Cerebellar cortex (tissue), 1 donor: ENCODE measurements around the gene FRMD6.
A peak's percentile ranks its signal among the peaks of the same experiment; 100 is the strongest.

Source experiments
- DNase-seq: peaks from one replicate; pipeline ENCODE4 v3.0.0-alpha.2; 2015; ENCODE audit warnings: low spot score

FRMD6 gene

DNA sequence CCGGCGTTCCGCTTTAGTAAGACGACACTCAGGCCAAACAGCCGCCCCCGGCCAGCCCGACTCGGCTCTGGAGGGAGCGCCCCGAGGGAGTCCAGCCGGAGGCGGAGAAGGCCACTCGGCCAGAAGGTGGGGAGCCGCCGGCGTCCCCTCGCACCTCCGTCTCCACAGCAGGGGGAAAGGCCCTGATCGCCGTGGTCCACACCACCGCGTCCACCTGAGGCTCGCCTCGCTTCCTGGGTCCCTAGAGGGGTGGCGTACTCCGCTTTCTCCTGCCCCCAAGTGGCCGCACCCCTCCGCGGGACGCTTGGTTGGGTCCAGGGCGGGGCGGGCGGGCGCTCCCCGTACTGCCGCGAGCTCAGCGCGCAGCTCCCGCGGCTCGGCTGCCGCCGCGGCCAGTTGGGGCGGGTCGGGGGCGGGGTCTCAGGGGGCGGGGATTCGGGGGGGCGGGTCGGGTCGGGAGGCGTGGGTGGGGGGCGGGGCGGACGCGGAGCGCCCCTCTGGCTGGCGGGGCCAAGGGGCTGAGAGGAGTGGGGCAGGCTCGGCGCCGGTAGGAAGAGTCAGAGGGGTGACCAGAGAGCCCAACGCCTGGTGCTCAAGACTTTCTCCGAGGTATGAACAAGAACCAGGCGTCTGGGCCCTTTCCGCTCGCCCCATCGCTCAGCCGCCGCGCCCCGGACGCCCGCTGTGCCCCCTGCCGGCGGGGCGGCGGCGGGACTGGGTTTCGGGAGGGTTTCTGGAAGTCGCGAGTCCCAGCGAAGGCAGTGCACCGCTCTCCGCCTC lies at the start of gene FRMD6:
Gene FRMD6 (plus strand): TSS at position 523 of the 780 bp plus-strand sequence. CDS start 37,927 bp downstream, outside the sequence.
- peak; percentile 64 for DNase-seq

DNA sequence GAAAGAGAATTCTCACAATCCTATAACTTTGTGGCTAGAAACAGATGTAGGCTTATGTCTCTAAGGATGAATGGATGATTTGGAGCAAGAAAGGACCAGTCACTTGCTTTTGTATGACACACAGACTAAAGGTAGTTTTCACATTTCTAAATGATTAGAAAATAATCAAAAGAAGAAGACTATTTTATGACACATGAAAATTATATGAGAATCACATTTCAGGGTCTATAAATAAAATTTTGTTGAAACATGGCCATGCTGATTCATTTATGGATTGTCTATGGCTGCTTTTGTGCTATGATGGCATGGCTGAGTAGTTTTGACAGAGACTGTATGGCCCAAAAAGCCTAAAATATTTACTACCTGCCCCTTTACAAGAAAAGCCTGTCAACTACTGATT lies 49.4 kb upstream of the FRMD6 start:
- no peak for DNase-seq

DNA sequence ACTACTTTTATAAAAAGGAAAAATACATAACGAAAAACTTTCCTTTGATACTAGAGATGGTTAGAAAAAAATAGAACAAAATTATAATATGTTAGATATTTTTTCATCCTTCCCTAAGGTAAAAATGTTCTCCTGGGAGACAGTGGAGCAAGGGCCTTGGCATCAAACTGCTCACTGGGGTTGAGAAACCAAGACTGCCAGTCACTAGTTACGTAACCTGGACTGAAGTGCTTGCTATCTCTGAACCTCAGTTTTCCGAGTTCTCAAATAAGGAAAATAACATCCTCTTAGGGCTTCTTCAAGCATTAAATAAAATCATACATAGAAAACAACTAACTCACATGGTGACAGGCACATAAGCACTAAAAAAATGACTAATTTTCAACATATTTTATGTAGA lies 48.2 kb upstream of the FRMD6 start:
- no peak for DNase-seq

DNA sequence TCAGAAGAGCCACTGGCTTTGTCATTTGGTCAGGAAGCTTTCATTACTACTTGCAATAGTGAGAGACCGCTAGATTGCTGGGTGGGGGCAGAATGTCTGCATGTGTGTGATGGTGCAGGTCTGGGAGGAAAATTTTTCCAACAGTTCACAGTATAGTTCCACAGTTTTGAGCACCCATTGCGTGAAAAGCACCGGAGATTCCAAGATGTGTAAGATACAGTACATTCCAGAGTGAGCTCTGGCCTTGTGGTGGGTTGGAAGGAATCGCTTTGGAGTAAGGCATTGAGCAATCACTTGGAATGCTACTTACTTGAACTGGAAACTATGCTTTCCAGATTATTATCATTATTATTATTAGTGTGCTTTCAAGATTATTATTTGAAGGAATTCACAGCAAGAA lies 47.6 kb upstream of the FRMD6 start:
- no peak for DNase-seq

DNA sequence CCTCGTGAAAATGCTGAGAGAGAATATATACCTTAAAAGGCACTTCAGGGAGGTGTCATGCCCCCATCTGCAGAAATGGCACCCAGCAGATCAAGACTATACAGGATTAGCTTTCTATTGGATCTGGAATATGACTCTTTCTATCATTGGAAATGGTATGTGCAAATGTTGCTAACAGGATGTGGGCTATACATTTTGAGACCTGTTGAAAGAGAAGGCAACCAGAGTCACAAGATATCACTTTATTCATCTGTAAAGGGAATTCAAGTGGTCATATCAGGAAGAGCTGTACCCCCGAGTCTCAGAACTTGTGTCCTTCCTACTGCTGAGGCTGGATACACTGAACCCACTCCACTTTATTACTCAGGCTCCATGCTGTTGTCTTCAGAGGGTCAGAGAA lies 46.1 kb upstream of the FRMD6 start:
- DNase-seq, result no peak

DNA sequence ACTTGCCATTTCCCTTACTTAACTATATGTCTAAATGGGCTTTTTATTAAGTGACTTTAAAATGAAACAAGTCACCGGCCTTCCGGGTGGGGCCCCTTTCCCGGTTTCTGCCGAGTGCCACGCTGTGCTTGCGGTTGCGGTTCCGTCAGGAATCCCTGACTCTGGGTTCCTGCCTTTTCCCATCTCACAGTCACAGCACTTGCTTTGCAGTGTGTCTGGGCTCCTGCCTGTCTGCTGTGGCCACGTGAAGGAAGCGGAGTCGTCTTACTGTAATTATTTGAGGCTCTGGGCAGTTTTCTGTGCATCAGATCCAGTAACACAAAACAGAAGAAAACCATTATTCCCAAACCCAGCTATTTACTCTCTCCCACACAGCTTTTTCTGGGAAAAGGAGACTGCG lies 44.0 kb upstream of the FRMD6 start:
- no peak for DNase-seq

DNA sequence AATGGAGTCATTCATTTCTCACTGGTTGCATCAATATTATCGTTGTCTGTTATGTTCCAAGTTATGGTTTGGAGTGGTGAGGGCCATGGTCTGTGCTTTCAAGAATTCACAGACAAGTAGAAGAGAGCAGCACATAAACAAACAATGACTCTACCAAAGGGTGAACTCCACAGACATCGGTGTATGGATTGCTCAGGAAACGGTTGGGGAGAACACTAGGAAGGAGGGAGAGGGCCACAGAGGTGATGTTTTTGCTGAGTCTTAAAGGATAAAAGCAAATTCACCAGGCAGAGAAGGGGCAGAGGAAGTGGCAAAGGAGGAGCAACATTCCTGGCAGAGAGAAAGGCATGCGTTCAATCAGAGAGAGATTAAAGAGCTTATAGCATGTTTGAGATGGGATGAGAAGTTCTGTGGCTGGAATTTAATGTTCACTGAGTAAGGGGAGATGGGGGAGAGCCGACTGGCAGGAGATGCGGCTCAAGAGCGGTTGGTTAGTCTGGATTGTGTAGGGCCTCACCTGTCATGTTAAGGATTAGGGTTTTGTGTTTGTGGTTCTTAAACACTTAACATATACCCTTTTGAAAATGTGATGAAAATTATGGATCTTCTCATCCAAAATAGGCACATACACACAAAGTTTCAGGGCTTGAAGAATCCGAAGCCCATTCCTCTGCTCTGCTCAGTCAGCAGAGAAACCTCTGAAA lies 42.3 kb upstream of the FRMD6 start:
- no peak for DNase-seq

DNA sequence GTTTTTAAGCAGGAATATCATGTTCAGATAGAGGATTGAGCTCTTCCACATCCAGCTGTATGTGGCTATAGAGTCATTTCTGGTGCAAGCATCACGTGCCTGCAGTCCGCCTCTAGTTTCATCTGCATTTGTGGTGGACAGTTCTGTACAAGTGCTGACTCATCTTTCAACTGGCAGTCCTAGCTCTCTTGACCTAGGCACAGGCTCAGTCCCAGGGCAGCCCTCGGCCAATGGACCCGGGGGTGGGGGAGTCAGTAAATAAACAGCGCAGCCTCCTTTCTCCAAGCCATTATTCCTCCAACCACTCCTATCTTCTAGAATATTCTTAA lies 41.8 kb upstream of the FRMD6 start:
- DNase-seq, result no peak

DNA sequence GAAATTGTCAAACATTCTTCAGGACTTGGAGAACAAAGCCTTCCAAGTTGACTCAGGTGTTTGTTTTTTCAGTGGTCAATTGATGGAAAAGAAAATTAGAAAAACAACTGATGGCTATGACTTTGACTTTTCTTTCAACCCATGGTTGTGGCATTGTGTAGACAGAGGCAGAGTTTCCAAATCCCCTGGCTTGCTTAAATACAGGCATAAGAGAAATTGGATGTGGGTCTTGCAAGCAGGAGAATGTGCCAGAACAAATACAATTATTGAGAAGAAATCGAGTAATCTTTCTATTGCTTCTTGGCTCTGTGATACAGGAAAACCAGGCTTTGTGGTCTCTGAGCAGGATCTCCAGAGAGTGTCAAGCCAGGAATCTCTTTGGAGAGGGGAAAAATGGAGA lies 40.9 kb upstream of the FRMD6 start:
- DNase-seq, result no peak

DNA sequence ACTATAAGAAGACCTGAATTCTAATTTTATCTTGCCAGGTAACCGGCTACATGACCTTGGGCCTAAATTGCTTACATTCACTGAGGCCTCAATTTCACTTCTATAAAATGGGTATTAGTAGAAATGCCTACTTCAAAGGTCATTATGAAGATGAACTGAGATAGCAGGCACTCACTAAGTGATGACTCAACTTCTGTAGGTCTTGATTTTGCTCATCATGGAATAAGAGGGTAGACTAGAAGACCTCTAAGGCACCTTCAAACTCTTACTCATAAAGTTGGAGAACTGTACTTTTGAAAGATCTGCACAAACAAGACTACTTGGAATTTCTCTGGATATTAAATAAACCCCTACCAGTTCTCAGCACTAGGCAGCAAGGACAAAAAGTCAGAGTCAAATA lies 39.3 kb upstream of the FRMD6 start:
- no peak for DNase-seq

DNA sequence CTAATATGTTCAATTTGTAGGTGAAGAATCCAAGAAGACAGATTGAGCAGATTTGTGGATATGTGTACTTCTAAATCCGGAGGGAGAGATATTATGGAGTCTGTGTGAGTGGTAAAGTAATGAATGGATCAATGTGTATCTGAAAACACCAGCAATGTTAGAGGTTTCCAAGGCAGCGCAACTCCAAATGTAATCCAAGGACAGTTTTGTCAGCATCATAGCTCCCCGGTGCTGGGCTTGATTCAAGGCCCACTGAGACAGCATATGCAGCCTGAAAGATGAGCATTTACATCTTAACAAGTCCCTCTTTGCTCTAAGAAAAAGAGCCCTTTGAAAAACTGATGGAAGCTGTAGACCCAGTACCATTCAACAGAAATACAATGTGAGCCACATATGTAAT lies 38.3 kb upstream of the FRMD6 start:
- peak; percentile 53 for DNase-seq

DNA sequence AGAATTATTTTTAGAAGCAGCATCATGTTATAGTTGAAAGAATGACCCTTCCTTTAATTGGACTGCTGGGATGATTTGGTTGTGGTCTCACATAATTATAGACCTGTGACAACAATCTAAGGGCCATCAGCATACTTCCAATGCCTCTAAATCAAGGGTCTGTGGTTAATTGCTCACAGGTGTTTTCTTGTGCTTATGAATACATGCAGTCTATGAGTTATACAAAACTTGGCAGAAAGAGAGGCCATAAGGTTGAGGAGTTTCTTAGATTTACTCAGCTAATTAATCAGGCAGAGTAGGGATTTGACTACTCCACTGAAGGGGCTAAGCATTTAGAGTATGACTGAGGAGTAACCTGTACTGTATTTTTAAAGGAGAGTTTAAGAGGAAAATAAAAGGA lies 37.0 kb upstream of the FRMD6 start:
- DNase-seq, result no peak

DNA sequence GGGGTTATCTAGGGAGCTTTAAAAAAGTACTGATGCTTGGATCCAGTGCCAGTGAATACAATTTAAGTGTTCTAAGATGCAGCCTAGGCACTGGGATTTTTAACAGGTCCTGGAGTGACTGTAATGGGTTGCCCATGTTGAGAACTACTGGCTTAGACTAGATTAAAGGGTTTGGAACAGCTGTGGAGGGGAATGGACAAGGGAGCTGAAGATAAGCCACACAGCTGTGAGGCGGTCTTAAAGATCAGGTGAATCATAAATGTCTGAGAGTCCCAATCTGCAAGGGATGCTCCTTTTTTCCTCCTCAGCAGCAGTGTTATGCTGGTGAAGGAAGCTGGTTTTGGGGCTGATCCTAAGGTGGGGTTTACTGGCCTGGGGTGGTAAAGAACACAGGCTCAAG lies 35.5 kb upstream of the FRMD6 start:
- DNase-seq, result no peak

DNA sequence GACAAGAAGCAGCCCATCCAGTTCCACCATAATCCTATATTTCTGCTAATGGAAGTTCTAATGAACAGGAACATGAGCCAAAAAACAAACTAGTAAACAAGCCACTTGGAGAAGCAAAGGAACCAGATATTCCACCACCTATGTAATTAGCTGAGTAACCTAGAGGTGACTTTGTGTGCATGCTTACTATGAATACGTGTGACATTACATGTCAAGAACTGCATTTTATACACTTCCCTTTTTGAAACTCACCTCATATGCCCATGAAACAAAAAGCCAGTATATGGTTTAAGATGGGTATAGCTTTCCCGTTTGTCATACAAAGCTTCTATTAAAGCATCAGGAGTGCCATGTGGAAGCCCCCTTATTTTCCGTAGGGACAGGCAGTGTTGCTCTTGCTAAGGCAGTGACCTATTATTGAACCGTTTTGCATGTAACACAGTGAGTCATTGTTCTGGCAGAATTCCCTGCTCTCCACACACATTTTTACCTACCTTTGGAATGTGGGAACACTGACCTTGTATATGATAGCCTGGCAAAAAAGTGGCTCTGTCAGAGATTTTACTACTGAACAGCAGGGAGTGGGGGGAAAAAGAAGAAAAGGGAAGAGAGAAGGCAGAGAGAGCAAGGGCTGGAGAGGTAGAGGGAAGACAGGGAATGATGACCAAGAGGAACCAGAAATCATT lies 34.8 kb upstream of the FRMD6 start:
- DNase-seq, result peak; percentile 27

DNA sequence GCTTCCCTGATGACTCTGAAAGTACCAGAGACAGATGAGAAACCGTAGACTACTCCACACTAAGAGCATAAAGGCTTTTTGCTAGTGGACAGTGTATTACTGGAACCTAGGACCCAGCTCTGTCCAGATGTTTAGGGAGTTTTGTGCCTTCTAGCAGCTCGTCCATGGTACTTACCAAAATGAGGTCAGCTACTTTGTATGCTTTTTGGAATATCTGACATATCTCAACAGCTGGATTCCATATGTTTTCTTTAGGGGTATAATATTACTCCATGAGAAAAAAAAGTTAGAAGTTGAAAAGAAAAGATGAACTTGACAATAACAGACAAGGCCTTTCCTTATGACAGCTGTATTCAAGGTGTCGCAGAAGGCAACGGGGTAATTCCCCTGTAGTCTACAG lies 32.1 kb upstream of the FRMD6 start:
- DNase-seq, result no peak

DNA sequence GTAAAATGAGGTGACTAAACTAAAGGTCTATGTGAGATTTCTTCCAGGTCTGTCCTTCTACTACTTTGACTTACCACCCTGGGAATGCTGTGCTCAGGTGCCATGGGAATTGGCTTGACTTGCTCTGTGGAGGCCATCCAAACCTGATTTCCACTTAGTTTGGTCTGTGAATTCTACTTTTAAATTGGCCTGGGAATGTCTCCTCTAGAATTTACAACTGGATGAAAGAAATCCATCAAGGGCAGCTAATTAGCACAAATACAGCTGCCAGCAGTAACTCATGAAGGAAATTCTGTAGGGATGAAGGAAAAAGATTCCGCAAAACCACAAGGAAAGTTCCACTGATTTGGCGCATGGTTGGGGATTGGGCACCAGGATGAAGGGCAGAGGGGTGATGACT lies 31.7 kb upstream of the FRMD6 start:
- DNase-seq, result no peak

DNA sequence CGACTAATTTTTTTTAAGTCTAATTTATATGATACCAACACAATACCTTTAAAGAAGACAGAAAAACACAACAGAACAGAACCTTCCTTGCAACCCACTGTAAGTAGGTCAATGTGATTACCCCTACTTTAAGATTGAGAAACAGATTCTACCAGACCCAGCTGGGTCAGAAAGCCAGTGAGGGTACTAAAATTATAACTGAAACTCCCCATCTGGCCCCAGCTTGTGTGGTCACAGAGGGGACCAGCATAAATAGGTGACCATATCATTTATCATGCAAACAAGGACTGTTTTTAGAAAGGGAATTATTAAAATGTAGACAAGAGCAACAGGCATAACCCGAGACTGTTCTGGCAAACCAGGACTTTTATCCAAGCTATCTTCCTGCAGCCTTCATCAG lies 30.1 kb upstream of the FRMD6 start:
- no peak for DNase-seq

DNA sequence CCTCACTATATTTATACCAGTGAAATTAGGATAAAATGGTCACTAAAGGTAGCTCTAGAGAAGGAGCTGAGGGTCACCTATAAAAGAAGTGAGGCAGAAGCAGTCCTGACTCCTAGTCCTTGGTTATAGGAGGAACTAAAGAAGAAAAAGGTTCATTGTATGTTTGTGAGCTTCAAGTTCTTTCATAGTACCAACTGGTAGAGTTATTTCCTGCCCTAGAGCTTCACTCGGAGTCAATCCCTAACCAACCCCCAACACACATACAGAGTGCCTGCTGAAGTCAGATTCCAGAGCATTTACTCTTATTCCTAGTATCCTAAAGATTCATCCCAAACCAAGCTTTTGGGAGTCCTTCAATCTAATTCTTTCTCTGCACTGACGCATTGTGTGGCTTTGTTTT lies 29.3 kb upstream of the FRMD6 start:
- DNase-seq, result no peak

DNA sequence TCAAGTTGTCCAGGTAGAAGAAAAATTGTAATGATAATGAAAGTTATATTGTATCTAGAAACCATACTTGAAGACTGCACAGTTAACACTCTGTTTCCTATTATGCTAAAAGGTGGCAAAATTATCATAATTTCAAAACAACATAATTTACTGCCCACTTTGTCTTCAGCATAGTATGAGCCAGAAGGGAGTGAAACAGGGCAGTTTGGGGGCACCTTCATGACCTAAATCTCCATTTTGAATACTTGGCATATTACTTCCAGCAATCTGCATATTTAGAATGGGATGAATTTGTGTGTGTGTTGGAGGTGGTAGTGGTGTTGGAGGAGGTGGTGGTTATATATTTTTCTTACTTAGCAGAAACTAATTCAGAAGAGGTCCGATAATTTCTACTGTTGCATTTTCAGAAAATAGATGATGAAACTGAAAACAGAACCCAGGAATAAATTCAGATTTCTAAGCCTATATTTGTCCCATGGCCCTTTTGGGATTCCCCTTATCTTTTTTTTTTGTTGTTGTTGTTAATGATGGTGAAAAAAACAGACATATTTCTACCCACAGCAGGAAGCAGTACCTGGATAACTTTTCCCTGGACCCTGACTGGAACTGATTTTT lies 26.6 kb upstream of the FRMD6 start:
- no peak for DNase-seq

DNA sequence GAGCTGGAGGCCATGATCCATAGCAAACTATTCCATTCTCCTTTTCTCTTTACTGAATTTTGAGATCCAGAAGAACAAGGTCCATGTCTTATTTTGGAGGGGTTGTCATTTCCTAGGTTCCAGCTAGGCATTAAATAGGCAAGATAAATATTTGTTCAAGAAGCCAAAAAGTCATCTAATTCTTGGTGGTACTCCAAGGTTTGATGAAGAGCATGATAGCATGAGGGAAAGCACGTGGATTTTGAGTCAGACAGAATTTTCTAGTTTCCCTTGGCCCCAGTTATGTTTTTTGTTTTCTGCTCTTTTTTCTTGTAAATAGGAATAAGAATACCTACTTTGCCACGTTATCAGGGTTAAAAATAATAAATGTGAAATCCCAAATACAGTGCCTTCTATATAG lies 25.5 kb upstream of the FRMD6 start:
- no peak for DNase-seq

DNA sequence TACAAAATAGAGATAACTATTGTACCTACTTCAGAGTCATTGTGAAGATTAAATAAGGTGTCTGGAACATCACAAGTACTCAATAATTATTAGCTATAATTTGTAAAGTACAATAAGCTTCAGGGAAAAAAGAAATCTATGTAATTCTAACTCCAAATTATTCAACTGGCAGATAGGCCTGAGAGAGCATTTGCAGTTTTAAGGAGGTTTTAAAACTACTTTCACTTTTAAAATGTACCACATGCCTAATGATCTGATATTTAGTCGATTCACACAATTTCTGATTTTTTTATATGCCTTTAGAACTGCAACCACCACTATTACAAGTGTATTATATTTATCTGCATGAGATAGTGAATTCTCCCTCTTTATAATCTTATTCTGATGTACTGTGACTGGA lies 24.9 kb upstream of the FRMD6 start:
- no peak for DNase-seq

DNA sequence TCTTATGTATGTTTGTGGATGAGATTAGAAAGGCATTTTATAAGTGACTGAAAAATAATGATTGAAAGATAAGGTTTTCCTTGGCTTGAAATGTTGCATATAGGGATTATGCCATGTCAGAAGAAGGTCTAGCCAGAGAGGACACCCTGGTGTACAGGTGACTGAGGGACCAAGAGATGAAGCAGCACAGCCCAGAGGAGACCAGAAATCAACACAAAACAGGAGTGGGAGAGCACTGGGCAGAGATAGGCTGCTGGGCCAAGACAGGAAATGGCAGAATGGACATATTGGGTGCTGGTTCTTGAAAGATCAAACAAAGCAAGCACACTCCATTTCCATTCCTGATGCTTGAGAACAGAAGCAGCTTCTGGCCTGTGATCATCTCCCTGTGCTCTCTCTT lies 24.4 kb upstream of the FRMD6 start:
- no peak for DNase-seq

DNA sequence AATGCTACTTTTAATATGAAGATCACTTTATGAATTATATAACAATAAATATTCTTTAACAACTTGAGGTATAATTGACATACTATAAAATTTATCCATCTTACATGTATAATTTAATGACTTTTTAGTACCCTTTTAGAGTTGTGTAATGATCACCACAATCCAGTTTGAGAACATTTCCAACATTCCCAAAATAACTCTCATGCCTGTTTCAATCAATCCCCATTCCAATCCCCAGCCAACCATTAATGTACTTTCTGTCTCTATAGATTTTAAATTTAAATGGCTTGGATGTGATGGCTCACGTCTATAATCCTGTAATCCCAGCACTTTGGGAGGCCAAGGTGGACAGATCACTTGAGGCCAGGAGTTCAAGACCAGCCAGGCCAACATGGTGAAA lies 23.5 kb upstream of the FRMD6 start:
- no peak for DNase-seq
